WTC11 (cell line): ENCODE data around the gene SELENOP.

Source experiments
- CREB1 ChIP-seq: sonication (generic); formaldehyde crosslinking; IDR thresholded peaks from 2 replicates; pipeline ENCODE4 v1.8.0; 2023; ENCODE audit warnings: mild to moderate bottlenecking, missing genetic modification reagents
- ETV6 ChIP-seq: sonication (generic); formaldehyde crosslinking; IDR thresholded peaks from 2 replicates; pipeline ENCODE4 v1.8.1; 2022; ENCODE audit warnings: mild to moderate bottlenecking, missing genetic modification reagents
- GABPB1 ChIP-seq: sonication (generic); formaldehyde crosslinking; IDR thresholded peaks from 2 replicates; pipeline ENCODE4 v1.8.1; 2023; ENCODE audit warnings: mild to moderate bottlenecking, missing genetic modification reagents
- KAT7 ChIP-seq: sonication (generic); formaldehyde crosslinking; IDR thresholded peaks from 2 replicates; pipeline ENCODE4 v1.8.1; 2023; ENCODE audit warnings: missing genetic modification reagents, mild to moderate bottlenecking, borderline replicate concordance
- MYBL2 ChIP-seq: sonication (generic); formaldehyde crosslinking; IDR thresholded peaks from 2 replicates; pipeline ENCODE4 v1.8.1; 2023; ENCODE audit warnings: mild to moderate bottlenecking, moderate library complexity, missing genetic modification reagents
- NFATC4 ChIP-seq: fragments of 250-450 bp; sonication (Bioruptor Pico); IDR thresholded peaks from 2 replicates; pipeline ENCODE4 v1.9.0; 2021; ENCODE audit warnings: mild to moderate bottlenecking
- PRRX2 ChIP-seq: fragments of 250-450 bp; sonication (Bioruptor Pico); IDR thresholded peaks from 2 replicates; pipeline ENCODE4 v1.8.0; 2021; ENCODE audit warnings: mild to moderate bottlenecking
- TEAD4 ChIP-seq: sonication (generic); formaldehyde crosslinking; IDR thresholded peaks from 2 replicates; pipeline ENCODE4 v1.8.0; 2022; ENCODE audit warnings: mild to moderate bottlenecking, missing genetic modification reagents
- TF ChIP-seq, protein P1 (sequence below): sonication (generic); formaldehyde crosslinking; IDR thresholded peaks from 2 replicates; pipeline ENCODE4 v1.8.1; 2022; ENCODE audit warnings: low read depth, mild to moderate bottlenecking, moderate library complexity, missing genetic modification reagents, borderline replicate concordance
- TF ChIP-seq, protein P2 (sequence below): sonication (generic); formaldehyde crosslinking; IDR thresholded peaks from 2 replicates; pipeline ENCODE4 v1.8.0; 2022; ENCODE audit warnings: mild to moderate bottlenecking, missing genetic modification reagents
- TF ChIP-seq, protein P3 (sequence below): fragments of 200-600 bp; IDR thresholded peaks from 2 replicates; pipeline ENCODE4 v1.8.0; 2022; ENCODE audit warnings: antibody characterized with exemption

DNA sequence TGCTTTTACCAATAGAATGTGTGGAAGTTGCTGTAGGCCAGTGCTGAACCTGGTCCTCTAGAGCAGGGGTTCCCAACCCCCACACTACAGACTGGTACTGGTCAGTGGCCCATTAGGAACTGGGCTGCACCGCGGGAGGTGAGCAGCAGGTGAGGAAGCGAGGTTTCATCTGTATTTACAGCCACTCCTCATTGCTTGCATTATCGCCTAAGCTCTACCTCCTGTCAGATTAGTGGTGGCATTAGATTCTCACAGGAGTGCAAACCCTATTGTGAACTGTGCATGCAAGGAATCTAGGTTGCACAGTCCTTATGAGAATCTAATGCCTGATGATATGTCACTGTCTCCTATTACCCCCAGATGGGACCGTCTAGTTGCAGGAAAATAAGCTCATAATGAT, 61.2 kb downstream of the SELENOP start:
- TF ChIP-seq TEAD4 (CRISPR knock-in tag) (no peak), GABPB1 (CRISPR knock-in tag) (no peak), ETV6 (CRISPR knock-in tag) (no peak), PRRX2 (CRISPR knock-in tag) (no peak), CREB1 (CRISPR knock-in tag) (no peak), MYBL2 (CRISPR knock-in tag) (no peak), KAT7 (CRISPR knock-in tag) (no peak), NFATC4 (CRISPR knock-in tag) (no peak)
- TF ChIP-seq, protein P1, sequence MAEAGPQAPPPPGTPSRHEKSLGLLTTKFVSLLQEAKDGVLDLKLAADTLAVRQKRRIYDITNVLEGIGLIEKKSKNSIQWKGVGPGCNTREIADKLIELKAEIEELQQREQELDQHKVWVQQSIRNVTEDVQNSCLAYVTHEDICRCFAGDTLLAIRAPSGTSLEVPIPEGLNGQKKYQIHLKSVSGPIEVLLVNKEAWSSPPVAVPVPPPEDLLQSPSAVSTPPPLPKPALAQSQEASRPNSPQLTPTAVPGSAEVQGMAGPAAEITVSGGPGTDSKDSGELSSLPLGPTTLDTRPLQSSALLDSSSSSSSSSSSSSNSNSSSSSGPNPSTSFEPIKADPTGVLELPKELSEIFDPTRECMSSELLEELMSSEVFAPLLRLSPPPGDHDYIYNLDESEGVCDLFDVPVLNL: no peak
- TF ChIP-seq, protein P2, sequence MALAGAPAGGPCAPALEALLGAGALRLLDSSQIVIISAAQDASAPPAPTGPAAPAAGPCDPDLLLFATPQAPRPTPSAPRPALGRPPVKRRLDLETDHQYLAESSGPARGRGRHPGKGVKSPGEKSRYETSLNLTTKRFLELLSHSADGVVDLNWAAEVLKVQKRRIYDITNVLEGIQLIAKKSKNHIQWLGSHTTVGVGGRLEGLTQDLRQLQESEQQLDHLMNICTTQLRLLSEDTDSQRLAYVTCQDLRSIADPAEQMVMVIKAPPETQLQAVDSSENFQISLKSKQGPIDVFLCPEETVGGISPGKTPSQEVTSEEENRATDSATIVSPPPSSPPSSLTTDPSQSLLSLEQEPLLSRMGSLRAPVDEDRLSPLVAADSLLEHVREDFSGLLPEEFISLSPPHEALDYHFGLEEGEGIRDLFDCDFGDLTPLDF (CRISPR knock-in tag): no peak
- TF ChIP-seq, protein P3, sequence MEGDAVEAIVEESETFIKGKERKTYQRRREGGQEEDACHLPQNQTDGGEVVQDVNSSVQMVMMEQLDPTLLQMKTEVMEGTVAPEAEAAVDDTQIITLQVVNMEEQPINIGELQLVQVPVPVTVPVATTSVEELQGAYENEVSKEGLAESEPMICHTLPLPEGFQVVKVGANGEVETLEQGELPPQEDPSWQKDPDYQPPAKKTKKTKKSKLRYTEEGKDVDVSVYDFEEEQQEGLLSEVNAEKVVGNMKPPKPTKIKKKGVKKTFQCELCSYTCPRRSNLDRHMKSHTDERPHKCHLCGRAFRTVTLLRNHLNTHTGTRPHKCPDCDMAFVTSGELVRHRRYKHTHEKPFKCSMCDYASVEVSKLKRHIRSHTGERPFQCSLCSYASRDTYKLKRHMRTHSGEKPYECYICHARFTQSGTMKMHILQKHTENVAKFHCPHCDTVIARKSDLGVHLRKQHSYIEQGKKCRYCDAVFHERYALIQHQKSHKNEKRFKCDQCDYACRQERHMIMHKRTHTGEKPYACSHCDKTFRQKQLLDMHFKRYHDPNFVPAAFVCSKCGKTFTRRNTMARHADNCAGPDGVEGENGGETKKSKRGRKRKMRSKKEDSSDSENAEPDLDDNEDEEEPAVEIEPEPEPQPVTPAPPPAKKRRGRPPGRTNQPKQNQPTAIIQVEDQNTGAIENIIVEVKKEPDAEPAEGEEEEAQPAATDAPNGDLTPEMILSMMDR: no peak
